NCI-H1436 (cell line): Measurements from ENCODE around the gene SLC6A4.
A peak's percentile ranks its signal among the peaks of the same experiment; 100 is the strongest.

Source experiments
- DNase-seq: peaks from one replicate; lab custom pipeline; 2025; lab: John Stamatoyannopoulos, UW

SLC6A4 gene

DNA sequence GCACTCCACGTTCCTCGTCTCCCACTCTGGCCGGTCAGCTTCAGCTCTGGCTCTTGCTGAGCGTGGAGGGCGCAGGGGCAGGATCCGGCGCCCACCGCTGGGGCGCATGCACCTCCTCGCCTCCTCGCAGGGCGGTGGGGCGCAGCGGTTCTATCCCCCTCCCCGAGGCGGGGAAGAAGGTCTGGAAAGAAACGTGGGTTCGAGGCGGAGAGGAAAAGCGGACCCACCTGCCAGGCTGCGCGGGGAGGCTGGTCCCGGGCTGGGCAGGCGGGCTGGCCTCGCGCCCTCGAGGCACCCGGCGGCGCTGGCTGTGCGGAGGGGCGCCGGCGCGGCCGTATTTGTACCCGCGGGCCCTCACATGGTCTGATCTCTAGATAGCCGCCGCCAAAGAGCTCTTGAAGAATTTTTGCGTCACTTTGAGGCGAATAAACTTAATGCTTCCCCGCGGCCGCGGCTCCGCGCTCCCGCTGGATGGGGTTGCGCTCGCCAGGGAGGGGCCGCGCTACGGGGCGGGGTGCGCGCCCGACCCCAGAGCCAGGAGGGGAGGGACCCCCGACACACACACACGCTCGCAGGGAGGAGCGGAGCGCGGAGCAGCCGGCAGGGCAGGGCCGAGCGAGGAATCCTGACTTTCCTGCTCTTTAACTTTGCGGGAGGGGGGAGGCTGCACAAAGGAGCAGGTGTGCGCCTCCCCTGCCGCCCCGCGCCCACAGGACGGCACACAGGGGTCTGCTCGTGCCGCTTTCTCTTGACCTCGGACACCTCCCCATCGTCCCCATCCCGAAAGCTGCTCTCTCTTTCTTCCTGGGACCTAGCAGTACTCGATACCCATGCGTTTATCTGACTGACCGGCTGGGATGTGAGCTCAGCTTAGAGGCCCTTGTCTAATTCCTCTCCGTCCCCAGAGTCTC lies at the start of gene SLC6A4:
SLC6A4 (minus strand) TSS at position 312 of the 911 bp plus-strand sequence. CDS start 13,739 bp downstream, outside the sequence.
- no peak for DNase-seq

DNA sequence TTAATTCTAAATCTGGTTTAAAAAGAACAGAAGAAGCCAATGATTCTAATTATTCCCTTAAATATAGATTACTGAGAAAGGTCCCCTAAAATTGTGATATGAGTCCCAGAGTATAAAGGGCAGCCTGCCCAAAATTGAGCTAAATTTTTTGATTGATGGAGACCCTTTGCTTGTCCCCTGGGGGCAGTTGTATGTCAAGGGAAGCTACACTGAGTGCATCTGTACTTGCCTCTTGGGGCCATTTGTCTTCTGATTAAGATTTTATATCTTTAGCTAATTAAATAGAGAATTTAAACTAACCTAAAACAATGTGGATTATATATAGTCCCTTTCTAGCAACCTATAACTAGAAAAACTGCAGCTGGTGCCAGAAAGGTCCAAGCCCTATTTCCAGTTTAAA lies 43.7 kb upstream of the SLC6A4 start:
- no peak for DNase-seq

DNA sequence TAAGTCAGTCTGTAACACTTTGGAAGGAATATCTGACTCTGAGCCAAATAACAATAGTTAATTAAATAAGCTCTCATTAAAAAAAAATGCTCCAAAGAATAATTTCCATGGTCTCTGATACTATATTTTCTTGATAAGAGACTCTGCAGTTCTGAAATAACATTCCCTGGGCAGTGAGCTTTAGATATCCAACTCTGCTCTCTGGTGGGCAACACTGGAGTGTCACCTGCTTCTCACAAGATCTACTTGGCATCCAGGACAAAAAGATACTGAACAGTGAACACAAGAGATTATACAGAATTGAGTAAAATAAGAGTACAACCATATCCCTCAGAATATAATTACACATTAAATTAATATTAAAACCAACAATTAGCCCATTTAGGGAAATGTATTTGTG lies 42.5 kb upstream of the SLC6A4 start:
- peak; percentile 10 for DNase-seq

DNA sequence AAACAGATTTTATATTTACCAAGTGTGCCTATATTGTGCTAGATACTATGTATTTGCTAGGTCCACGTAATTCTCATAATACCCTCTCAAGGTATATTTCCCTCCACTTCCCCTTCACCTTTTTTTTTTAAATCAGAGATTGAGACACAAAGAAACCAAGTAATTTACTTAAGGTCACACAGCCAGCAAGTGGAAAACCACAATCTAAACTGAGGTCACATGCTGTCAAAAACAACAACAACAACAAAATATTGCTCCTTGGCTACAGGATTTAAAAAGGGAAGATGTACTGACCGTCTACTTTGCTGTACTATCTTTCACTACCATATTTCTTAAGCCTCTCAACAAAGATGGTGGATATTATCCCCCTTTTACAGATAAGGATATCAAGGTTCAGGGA lies 40.4 kb upstream of the SLC6A4 start:
- DNase-seq, result no peak

DNA sequence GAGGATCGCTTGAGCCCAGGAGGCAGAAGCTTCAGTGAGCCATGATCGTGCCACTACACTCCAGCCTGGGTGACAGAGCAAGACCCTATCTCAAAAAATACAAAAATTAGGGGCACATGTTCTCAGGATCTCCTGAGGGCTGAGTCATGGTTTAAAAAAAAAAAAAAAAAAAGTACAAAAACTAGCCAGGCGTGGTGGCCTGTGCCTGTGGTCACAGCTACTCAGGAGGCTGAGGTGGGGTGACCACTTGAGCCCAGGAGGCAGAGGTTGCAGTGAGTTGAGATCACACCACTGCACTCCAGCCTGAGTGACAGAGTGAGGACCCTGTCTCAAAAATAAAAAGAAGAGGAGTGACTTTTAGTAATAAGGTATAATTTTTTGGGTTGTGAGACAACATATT lies 39.4 kb upstream of the SLC6A4 start:
- no peak for DNase-seq

DNA sequence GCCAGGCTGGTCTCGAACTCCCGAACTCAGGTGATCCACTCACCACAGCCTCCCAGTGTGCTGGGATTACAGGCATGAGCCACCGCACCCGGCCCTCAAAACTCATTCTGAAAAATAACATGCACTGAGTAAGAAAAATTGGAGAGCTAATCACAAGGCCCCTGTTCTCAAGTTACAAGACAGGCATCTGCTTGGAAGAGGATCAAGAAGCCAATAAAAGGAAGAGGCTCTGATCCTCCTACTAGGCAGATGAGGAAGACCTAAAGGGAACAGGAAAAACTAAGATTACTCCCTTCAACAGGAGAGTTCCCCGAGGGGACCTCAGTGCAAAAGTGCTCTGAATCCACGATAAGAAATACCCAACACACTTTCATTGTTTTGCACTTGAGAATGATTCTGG lies 37.9 kb upstream of the SLC6A4 start:
- no peak for DNase-seq

DNA sequence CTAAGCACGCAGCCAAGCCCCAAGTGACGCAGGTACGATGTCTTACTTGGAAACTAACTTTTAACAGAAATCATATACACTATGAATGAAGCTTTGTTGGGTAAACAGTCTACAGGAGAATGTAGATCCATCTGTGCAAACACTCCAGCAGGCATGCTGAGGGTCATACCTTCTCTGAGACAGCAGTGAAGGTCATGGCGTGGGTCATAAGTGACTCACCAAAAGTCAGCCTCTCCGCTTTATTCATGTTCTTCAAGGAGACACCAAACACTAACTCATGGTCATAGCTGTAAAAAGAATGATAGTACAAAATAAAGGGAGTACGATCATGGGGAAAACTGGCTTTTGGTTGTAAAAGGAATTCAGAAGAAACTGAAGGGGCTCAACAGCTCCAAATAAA lies 35.6 kb upstream of the SLC6A4 start:
- DNase-seq, result no peak

DNA sequence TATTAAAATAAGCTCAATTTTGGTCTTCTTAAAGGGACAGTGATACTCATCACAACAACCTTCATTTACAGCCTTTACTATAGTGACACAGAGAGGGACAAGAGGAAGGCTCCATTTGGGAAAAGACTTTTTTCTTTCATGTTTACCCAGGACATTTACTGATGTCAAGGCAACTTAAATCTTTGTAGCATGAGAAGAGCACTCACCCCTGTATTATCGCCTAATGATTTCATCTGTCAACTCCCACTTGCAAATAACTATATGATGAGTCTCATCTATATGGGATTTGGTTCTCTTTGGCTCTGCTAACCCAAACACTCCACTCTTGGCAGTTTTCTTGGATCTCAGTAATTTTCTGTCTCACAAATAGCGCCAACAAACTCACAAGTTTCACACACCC lies 32.1 kb upstream of the SLC6A4 start:
- no peak for DNase-seq

DNA sequence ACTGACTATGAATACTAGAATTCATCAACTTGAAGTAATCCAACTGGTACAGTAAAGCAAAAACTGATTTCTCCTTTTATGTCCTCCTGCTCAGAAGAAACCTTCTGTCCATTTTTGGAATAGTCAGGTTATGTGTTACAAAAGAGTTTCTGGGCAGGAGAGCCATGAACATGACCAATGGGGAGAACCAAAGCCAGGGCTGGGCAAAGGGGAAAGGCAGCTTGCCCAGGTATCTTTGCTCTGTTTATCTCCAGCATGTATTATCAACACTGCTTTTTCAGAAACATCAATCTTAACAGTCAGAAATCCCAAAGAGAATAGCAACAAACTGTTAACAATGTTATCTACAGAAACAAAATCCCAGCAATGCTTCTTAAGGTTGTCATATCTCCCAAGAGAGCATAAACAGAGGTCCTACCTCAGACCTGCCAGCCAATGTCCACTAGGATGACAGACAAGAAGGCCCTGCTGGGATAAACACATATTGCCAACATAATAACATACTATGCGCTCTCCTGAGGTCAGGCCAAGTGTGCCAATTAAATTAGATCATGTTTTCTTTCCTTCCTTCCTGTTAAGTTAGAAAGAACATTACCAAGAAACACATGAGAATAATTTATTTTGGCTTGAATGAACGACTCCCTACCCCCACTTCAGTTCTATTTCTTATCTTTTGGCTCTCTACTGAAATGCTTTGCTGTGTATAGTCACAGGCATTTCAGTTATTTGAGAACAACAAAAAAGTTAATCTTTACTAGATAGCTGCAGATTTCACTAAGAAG lies 28.2 kb upstream of the SLC6A4 start:
- no peak for DNase-seq

DNA sequence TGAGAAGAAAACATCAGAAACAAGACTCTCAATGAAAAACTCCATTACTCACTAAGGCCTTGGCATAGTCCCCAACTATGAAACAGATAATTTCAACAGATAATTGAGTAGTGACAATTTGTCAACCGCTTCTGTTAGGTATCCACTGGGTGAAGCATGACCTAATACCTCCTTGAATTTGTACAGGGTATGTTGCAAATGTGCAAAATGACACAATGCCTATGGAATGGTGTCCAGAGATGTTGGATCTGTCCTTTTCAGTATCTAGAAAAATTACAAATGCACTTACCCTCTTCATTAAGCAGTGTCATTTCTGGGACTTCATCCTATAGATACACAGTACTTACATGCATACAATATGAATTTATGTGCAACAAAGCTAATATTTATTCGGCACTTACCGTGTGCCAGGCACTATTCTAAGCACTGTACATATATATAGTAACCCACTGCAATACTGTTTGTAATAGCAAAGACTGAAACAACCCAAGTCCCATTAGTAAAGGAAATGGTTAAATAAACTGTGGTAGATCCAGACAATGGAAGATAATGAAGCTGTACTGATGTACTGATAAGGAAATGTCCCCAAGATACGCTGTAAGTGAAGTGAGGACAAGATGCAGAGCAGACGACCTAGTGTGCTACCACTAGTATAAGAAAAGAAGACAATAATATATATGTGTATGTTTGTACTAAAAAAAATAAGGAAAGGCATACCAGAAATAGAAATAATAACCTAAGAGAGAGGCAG lies 21.4 kb upstream of the SLC6A4 start:
- DNase-seq, result no peak

DNA sequence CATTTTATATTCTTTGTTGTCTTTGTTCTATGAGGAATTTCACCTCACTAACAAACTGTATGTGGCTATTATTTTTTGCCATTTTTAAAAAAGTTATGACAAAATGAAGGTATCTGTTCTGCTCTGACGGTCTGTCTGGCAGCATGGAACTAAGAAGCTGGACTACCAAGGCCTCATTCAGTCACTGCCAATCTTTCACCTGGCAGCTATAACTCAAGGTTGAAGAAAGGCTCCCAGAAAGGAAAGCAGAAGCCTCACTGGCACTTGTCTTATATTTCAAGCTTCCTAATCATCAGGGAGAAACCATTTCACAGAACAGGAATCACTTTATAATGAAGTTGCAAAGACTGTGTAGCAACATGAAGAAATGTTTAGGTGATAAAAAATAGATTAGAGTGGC lies 18.7 kb upstream of the SLC6A4 start:
- DNase-seq, result no peak

DNA sequence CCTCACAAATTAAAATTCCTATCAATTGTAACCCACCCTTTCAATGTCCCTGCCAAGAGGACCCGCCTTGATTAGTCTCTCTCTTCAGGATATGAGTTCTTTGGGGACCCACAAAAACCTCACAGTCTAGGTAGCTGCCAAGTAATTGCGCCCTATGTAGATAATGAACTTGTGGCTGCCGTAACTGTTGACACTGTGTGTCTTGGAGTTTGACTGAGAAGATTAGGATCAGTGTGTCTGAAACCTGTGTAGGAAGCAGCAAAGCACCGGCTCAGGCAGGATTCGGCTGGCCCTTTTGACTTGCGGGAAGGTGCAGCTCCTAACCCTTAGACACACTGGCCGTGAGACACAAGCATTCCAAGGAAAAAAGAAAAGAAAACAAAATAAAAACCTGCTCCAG lies 17.8 kb upstream of the SLC6A4 start:
- no peak for DNase-seq

DNA sequence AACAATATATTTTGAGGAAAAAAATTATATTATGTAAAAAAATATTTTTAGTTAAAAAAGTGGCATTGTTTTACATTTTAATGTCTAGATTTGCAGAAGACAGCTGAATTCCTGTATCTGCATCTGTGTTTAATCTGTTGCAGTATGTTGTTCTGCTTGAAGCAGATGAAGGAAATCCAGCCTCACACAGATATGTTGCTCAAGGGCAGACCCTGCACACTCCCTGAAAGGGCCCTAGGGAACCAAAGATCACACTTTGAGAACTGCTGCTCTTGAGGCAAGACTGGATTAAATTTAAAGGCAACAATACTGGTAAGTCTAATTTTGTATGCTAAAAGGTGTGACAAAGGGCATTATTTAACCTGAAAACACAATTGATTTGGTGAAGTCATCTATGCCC lies 16.4 kb upstream of the SLC6A4 start:
- no peak for DNase-seq

DNA sequence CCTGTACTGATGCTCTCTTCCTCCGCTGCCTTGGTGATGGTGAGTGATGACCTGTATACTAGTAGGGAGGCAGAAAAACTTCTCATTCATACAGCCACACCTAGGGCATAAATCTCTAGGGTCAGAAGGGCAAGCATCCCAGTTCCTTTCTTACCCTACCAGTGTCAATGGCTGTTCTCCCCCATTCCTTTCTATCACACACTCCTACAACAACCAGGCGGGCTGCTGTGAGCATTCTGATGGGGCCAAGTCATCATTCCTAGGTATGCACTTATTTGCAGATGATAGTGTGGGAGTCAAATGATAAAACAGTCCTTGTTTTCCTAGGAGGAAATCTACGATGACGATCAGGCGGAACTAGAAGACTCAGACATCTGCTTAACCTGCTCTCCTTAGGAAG lies 14.0 kb upstream of the SLC6A4 start:
- no peak for DNase-seq

DNA sequence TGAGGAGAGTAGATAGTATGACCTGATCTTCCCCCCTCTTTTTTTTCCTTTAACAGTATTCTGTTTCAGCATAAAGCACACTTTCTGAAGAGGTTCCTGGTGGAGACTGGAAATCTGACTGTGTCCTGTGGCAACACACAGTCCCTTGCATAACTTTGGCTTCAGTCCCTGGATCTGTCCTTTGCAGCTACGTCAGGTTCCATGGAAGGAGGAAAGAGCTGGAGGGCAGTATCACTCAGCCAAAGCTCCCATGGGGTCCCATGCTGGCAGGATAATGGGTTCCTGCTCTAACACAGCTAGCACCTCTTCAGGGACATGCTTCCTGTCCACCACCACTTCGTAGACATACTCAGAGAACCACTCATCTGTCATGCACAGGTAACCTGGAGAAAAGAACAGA lies 13.3 kb upstream of the SLC6A4 start:
- DNase-seq, result no peak

DNA sequence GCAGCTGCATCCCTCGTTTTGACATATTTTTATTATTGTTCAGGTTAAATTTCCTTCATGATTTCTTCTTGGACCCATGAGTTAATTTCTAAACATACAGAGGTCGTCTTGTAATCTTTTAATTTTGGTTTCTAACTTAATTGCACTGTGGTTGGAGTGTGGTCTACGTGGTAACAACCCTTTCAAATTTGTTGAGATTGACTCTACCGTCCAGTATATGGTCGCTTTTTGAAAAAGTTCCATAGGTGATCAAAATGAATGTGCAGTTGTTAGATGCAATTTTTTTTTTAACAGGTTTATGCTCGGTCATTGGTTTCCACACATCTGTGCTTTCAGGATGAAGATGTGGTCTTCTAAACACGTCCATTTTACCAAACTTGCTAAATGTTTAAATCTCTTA lies 11.0 kb upstream of the SLC6A4 start:
- no peak for DNase-seq

DNA sequence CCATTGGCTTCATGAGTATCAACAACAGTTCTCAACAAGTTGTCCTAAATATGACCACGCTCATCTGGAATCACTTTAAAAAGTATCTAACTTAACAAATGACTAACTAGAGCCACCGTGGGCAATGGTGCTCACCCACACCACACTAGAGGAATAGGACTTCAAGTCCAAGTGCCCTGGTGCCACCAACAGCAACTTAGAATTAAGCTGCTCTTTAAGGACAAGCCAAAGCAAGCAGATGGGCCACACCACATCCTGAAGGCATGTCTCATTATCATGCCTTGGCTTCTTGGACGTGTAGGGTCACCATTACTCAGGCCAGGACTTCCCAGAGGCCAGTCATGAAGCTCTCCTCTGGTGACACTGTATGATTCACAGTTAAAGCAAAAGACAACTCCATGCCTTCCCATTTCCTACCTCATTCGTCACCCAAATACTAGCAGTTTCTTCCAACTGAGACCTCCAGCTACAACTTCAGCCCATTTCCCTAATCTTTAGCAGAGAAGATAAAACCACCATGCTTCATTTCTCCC lies 9.4 kb upstream of the SLC6A4 start:
- DNase-seq, result no peak

DNA sequence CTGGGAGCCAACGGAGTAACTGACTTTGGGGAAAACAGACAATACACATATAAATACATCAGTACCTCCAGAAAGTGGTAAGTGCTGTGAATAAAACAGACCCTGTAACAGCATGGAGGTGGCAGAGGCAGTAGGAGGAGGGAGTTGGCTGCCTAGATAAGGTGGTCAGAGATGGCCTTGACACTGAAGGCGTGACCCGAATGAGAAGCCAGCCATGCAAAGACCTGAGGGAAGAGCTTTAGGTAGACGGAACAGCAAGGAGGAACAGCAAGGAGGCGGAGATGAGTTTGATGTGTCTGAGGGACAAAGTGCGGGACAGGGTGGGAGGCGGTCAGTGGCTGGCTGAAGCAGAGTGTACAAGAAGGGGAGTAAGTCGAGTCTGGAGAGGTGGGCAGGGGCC lies 8.1 kb upstream of the SLC6A4 start:
- DNase-seq, result no peak

DNA sequence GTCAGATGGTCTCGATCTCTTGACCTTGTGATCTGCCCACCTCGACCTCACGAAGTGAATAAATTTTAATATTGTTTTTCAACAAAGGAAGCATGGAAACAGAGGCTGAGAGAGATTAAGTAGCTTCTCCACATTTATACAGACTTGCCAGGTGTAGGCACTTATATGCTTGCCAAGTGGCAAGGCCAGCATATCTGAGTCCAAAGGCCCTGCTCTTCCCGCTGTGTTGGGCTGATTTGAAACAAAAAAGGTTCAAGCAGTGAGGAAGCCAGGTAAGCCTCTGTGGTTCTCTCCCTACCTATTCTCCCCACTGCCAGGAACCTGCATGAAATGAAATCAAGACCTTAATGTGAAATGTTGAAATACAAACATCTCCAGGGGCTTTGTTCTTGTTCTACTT lies 7.5 kb upstream of the SLC6A4 start:
- DNase-seq, result no peak

DNA sequence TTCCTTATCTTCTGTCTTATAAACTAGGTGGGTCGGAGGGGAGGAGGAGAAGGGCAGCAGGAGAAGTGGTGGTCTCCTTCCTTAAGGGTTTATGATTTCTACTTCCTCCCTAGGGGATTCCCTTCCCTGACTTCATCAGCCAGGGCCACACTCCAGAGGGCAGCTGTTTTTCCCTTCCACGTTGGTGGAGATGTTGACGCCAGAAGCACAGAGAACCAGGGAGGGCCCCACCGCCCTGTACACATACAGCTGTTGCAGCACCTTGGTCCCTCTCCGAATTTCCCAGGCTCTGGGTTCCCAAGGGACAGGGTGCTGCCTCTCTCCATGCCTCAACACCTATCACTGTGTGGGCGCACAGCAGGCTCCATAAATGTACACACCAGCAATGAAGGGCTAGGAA lies 5.6 kb upstream of the SLC6A4 start:
- DNase-seq, result no peak

DNA sequence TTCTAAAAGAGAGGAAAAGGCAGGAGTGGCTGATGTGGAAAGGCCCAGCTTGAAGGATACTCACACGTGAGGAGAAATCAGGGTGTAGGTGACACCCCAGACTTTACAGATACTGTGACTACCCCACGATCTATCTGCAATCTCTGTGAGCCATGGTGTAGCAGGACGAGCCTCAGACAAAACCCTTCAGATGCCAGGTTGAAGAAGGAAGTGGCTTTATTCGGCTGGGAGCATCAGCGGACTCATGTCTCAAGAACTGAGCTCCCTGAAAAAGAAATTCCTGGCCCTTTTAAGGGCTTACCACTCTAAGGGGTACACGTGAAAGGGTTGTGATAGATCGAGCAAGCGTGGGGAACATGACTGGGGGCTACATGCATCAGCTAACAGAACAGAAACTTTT lies 4.7 kb upstream of the SLC6A4 start:
- no peak for DNase-seq

DNA sequence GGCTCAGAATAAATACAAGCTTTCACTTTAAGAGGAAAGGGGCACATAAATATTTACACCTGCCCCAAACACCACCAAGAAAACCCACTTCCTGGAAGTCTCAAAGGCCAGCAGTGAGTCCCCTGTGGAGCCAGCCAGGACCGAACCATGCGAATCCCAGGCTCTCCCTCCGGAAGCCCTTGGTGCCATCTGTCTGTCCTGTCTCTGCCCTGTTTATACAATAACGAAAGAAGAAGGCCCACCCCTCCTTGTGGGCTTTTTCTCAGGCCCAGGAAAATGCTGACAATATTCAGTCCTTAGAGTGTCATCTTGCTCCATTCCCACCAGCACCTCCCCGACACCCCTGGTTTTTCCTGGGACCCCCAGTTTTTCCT lies 3.6 kb upstream of the SLC6A4 start:
- DNase-seq, result no peak
